OCI-LY3 (cell line): ENCODE data around the gene TXNDC5.

Source experiments
- EZH2phosphoT487 ChIP-seq: fragments of 200-600 bp; shearing (Covaris generic); IDR thresholded peaks from 2 replicates; pipeline ENCODE4 v1.6.1; 2018; ENCODE audit warnings: antibody characterized with exemption, mixed run types, low read depth
- TF ChIP-seq, protein P1 (sequence below): fragments of 200-600, 300-600 bp; sonication (generic); IDR thresholded peaks from 2 replicates; pipeline ENCODE4 v1.5.1; 2014; ENCODE audit warnings: antibody characterized with exemption, low read length, low read depth

- TF ChIP-seq, protein P1, sequence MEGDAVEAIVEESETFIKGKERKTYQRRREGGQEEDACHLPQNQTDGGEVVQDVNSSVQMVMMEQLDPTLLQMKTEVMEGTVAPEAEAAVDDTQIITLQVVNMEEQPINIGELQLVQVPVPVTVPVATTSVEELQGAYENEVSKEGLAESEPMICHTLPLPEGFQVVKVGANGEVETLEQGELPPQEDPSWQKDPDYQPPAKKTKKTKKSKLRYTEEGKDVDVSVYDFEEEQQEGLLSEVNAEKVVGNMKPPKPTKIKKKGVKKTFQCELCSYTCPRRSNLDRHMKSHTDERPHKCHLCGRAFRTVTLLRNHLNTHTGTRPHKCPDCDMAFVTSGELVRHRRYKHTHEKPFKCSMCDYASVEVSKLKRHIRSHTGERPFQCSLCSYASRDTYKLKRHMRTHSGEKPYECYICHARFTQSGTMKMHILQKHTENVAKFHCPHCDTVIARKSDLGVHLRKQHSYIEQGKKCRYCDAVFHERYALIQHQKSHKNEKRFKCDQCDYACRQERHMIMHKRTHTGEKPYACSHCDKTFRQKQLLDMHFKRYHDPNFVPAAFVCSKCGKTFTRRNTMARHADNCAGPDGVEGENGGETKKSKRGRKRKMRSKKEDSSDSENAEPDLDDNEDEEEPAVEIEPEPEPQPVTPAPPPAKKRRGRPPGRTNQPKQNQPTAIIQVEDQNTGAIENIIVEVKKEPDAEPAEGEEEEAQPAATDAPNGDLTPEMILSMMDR = no peak
- TF ChIP-seq EZH2phosphoT487 = no peak
Observed at GRCh38 chr6:7836371-7837026, 74.1 kb downstream of the TXNDC5 start.
